CD4-positive, alpha-beta T cell treated with Interleukin-6 at 100 ng/mL for 8 hours (primary cell): ENCODE results near the gene METTL6.
"Not testable (repeated sequence)": the region's sequence is repeated elsewhere in the genome, so short reads cannot be mapped to it uniquely, and the experiment has no call there.

Experiments
- DNase-seq: peaks from one replicate; pipeline ENCODE4 v3.0.0-alpha.2; 2020; ENCODE audit warnings: mixed read lengths, low spot score

The METTL6 gene

GRCh38 chr3:15404767-15405166, 22.6 kb downstream of the METTL6 start:
- no peak for DNase-seq

- DNase-seq = no peak
Observed at GRCh38 chr3:15403965-15404364, 23.4 kb downstream of the METTL6 start.

GRCh38 chr3:15403495-15403894, 23.8 kb downstream of the METTL6 start:
- DNase-seq = no peak

- no peak for DNase-seq
Observed at GRCh38 chr3:15401936-15402335, 25.4 kb downstream of the METTL6 start.

GRCh38 chr3:15399970-15400369, 27.4 kb downstream of the METTL6 start:
- peak; percentile 11 for DNase-seq

GRCh38 chr3:15398731-15399133, 28.6 kb downstream of the METTL6 start:
- DNase-seq = not testable (repeated sequence)

GRCh38 chr3:15393252-15393651, 34.1 kb downstream of the METTL6 start:
- DNase-seq = not testable (repeated sequence)

GRCh38 chr3:15391007-15391406, 36.3 kb downstream of the METTL6 start:
- DNase-seq = no peak

GRCh38 chr3:15390460-15390859, 36.9 kb downstream of the METTL6 start:
- DNase-seq = no peak

GRCh38 chr3:15388335-15388734, 39.0 kb downstream of the METTL6 start:
- not testable (repeated sequence) for DNase-seq

- no peak for DNase-seq
Observed at GRCh38 chr3:15387735-15388134, 39.6 kb downstream of the METTL6 start.

GRCh38 chr3:15387171-15387581, 40.2 kb downstream of the METTL6 start:
- DNase-seq = no peak

GRCh38 chr3:15386654-15386955, 40.7 kb downstream of the METTL6 start:
- not testable (repeated sequence) for DNase-seq

- no peak for DNase-seq
Observed at GRCh38 chr3:15385901-15386653, 41.3 kb downstream of the METTL6 start.

GRCh38 chr3:15385238-15385695, 42.1 kb downstream of the METTL6 start:
- not testable (repeated sequence) for DNase-seq

- no peak for DNase-seq
Observed at GRCh38 chr3:15384510-15385237, 42.7 kb downstream of the METTL6 start.

- DNase-seq = no peak
Observed at GRCh38 chr3:15382405-15382923, 44.9 kb downstream of the METTL6 start.

GRCh38 chr3:15380980-15381890, 46.1 kb downstream of the METTL6 start:
- no peak for DNase-seq

GRCh38 chr3:15377961-15378791, 49.2 kb downstream of the METTL6 start:
- peak; percentile 94 for DNase-seq

GRCh38 chr3:15375461-15376000, 51.8 kb downstream of the METTL6 start:
- DNase-seq = no peak

- DNase-seq = no peak
Observed at GRCh38 chr3:15372918-15373317, 54.4 kb downstream of the METTL6 start.
